ENCODE data around the gene ORC3.

The ORC3 gene

DNA sequence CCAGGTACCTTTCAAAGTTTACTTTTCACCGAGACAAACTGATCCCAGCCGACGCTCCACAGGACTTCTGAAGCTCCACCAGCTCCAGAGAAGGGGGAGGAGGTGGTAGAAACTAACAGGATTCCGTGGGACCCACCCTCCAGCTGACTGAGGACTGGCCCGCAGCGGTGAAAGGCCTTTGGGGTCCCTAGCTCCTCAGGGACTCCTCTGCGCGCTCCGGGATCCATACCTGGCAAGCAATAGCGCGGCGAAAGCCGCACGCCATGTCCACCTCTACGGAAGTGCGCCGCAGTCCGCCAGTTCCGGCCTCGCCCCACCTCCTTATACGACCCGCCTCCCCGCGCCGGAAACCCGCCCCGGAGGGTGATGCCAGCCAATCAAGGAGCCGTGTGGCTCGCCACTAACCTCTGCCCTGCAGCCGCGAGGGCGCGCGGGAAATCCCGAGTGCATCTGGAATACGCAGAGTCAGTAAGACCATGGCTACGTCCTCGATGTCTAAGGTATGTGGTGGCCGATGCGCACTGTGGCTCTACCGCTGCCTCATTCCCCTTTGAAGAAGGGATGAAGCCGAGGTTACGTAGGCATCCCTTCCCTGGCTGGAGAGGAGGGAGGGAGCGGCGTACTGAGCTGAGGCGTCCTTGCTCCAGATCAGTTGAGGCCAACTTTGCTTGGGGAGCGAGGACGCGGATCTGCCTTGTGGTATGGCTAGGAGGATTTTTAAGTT, at the start of gene ORC3, which contains the start of gene RARS2:
ORC3 (plus strand) TSS at position 443 of the 724 bp plus-strand sequence; CDS start at position 477, 34 bp downstream.
RARS2 (minus strand) TSS at position 295 of the 724 bp plus-strand sequence; CDS start at position 265, 30 bp downstream.
- peak; percentile 97 for DNase-seq

DNA sequence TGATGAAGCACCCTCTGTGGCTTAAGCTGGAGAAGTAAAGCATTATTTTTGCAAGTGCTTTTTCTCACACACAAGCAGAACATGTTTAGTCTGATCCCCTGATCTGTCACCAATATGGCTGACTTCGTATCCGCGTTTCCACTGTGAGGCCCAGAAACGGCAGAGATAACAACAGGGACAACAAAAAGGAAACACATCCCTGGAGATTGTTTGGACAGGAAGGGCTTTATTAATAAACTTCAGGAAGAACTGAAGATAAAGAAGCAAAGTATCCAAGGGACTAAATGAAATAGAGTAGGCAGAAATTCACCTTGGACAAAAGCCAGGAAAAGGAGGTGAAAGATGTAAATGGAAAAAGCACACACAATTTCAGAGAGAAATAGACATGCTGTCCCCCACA, 49.4 kb upstream of the ORC3 start:
- no peak for DNase-seq

DNA sequence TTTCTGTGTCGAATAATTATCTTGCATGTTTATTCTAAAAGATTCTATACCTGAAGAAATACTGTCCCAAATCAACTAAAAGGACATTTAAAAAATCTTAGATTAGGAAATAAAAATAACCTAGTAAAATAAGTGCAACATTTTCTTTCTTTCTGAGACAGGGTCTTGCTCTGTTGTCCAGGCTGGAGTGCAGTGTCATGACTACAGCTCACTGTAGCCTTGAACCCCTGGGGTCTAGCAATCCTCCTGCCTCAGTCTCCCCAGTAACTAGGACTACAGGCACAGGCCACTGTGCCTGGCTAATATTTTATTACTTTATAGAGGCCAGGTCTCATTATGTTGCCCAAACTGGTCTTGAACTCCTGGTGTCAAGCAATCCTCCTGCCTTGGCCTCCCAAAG, 48.9 kb upstream of the ORC3 start:
- DNase-seq, result no peak

DNA sequence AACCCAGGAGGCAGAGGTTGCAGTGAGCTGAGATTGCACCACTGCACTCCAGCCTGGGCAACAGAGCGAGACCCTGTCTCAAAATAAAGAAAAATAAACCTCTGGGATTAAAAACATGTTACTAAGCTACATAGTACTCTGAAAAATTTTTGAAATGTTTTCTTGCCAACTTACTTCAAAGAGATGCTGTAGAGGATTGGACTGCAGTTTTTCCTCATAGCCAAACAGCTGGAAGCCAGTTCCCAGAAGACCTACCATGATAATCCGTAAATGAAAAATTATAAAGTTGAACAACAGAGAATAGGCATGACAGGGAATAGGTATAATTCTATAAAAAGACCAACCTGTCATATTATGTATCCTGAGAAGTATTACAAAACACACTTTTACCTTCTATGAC, 48.2 kb upstream of the ORC3 start:
- DNase-seq, result no peak

DNA sequence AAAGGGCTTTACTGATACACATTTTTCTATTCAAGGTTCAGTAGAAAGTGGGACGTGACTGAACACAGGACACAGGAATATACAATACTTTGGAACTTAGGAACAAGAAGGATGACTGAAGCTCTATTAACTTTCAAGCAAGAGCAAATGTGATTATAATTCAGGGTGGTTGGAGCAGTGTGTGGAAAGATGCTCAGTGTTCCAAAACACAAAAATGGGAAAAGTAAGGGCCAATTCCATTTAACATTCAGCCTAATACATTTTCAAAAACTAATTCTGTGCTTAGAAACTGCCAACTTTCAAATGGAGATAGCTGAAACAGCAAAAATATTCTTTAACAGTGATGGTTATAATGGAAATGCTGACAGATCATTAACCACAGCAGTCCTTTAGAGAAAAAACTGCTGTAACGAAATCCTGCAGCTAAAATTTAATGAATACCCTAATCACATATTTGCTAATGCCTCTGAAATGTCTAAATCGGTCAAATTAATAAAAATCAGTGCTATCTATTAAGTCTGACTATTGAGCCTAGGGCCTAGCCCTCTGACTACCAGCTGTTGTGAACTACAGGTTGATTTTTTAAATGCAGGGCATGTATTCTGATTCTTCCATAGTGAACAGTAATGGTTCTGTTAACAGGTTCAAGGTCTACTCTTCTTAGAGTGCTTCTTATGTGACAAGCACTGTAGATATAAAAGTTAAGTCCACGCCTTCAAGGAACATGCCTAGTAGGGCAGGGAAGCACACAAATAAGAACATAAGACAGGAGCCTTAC, 46.0 kb upstream of the ORC3 start:
- DNase-seq, result no peak

DNA sequence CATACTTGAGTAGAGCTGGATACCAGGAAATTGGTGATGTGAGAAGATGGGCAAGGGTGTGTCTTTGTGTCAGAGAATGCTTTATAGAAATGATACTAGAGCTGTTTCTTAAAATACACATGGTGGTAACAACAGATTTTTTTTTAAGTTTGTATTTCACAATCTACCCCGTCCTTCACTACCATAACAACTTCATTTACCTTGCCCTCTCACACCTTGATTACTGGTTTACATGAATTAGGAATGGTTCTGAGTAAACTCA, 45.5 kb upstream of the ORC3 start:
- DNase-seq, result no peak

DNA sequence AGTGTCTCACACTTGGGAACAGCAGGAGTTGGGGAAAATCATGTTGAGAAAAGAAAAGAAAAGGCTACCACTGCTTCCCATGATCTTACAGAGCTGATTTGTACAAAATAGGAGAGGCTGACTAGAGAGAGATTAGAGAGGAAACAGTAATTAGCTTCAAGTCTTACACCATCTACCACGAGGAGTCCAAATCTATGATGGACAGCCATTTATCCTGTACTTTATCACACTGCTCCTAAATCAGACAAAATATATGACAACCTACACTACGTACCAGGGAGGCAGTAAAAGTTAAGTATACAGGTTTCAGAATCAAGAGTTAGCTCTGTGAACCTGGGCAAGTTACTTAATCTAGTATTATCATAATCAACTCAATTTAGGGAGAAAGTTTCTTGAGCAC, 38.1 kb upstream of the ORC3 start:
- DNase-seq, result no peak

DNA sequence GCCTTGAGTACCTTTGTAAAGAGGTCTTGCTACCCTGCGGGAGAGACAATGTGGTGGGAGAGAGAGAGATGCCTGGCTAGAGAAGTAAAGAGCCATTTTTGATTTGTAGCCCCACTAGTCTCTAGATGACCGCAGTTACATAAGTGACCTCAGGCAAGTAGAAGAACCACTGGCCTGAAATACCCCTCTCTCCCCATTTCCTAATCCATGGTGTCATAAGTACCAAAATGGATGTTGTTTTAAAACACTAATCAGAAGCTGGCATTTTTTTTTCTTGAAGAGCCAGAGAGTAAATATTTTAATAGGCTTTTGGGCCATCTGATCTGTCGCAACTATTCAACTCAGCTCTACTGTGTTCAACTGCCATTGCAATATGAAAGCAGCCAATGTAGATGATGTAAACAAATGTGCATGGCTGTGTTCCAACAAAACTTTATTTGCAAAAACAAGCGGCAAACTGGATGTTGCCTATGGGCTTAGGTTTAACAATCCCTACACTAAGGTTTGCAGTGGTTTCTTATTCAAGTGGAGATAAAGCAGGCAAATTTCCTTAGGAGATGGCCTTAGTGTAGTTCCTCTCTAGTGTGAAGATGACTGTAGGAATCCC, 36.7 kb upstream of the ORC3 start:
- DNase-seq, result no peak

DNA sequence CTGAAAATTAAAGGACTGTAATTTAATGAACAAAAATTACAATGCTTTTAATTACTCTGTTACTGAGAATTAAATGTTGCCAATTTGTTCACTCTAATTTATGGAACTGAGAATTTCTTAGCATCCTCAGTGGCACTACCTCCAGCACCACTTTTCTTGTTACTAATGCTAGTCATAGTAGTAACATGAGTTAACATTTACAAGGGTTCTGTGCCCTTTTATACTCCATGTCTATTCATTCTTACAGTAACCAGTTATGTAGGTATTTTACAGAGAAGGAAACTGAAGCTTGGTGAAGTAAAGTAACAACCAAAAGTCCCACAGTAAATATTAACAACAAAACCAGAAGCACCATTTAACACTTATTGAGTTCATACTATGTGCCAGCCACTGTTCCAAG, 34.4 kb upstream of the ORC3 start:
- DNase-seq, result no peak

DNA sequence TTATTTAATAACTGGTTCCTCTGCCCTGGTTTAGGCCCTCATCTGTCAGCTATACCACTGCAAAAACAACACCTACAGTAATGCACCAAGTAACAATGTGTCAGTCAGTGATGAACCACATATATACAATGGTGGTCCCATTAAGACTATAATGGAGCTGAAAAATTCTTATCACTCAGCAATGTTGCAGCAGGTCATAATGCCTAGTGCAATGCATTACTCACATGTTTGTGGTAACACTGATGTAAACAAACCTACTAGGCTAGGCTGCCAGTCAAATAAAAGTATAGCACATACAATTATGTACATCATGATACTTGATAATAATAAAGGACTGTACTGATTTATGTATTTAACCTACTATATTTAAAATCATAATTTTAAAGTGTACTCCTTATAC, 31.5 kb upstream of the ORC3 start:
- no peak for DNase-seq

DNA sequence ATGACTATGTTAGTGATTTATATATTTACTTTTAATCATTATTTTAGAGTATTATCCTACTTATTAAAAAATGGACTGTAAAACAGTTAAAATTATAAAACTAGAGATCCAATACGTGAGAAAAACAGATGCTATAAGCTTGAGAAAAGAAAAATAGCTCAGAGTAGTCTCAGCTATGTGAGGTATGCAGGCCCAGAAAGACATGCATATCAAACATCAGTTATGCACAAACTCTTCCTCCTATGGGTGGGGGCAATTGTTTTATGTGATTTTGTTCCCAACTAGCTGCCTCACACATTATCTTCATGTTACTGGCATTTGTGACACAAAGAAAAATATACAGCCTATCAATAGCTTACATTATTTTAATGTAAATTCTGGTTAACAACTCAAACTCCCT, 28.9 kb upstream of the ORC3 start:
- DNase-seq, result no peak

DNA sequence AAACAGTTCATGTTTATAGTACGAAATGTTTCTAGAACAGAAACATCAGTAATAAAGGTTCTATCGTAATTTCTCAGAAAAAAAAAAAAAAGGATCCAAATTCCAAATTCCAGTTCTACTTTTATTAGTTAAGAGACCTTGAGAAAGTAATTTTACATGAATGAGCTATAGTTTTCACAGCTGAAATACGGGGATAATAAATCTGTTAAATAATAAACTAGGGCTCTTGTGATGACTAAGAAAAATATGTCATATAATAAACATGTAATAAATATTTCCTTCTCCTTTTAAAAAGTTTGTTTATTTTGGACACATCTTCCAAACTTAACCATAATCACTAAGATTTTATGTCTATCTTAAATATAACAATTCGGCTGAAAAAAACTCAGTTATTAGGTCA, 17.9 kb upstream of the ORC3 start:
- no peak for DNase-seq

DNA sequence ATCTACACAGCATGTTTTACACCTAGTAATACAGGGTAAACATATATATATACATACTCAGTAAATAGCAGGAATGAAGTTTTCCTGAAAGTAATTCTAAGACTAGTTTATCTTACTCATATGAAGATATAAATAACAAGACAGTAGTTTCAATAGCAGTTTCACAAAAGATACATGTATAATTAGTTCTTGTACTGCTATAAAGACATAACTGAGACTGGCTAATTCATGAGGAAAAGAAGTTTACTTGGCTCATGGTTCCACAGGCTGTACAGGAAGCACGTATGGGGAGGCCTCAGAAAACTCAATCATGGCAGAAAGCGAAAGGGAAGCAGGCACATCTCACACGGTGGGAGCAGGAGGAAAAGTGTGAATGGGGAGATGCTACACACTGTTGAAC, 17.1 kb upstream of the ORC3 start:
- no peak for DNase-seq

DNA sequence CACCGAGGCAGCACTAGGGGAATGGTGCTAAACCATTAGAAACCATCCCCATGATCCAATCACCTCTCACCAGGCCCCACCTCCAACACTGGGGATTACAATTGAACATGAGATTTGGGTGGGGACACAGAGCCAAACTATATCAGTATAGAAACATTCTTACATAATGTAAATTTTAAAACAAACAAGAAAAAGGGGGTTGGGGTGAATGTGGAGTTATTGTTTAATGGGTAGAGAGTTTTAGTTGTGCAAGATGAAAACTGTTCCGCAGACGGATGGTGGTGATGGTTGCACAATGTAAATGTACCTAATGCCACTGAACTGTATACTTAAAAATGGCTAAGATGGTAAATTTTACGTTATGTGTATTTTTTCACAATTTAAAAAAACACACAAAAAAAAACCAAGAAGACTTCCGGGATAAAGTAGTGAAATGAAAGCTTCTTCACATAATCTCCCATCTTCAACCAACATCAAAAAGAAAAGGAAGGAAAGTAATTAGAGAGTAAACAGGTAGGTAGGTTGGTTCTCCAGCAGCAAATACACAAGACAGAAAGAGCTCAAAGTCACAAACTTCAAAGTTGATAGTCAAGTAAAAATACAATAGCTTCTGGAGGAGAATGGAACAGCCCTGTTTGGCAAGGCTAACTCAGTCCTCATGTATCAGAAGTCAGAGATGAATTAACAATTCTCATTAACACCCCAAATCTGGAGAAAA, 16.5 kb upstream of the ORC3 start:
- no peak for DNase-seq

DNA sequence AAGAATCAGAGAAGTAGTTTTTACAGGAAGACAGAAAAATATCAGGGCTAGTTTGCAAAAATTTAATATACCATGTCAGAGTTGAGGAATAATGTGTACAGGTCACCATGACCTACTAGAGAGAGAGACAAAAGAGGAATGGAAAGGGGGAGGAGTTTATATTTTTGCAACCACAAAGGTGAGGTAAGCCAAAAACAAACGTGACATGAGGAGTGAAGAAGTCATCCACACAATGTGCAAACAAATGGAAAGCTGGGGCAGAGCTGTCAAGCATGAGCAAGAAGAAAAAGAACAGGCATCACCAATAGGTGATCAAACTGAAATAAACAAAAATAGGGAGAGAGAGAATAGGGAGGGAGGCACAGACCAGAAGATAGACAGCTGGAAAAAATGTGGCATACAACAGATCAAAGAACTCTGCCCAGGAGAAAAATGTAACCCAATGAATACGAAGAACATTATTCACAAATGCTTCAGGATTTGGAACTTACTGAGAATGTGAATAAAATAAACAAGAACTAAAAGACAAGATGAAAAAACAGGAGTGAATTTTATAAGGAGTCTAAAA, 15.6 kb upstream of the ORC3 start:
- DNase-seq, result no peak

DNA sequence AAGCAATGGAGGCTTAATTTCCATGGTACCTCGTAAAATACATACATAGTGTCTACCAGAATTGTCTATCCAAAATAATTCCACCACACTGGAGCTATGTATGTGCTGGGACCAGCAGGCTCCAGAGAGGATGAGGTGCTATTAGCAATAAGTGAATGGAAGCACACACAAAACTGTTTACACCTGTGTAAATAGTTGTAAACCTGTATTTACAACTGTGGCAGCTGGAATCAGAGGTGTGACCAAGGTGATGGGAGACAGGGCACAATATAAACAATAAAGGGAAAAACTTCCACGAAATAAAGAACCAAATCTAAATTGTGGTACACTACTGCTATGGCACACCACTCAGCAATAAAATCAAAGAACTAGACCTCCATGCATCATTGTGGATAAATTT, 14.5 kb upstream of the ORC3 start:
- no peak for DNase-seq

DNA sequence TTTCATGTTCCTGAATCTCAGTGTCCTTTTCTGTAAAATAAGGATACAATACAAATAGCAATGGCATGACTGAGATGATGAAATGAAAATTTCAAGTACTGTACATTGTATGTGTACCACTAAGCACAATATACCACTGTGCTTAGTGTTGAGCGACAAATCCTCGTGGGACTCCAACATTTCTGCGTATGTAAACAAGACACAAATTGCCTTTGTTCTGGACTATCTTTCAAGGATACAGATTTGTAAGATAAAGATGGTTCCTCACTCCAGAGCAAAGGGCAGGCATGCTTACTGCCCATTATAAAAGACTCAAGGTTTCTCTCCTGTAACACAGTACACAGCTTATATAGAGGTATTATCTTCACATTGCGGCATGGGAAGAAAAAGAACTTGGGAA, 6.1 kb upstream of the ORC3 start:
- no peak for DNase-seq

DNA sequence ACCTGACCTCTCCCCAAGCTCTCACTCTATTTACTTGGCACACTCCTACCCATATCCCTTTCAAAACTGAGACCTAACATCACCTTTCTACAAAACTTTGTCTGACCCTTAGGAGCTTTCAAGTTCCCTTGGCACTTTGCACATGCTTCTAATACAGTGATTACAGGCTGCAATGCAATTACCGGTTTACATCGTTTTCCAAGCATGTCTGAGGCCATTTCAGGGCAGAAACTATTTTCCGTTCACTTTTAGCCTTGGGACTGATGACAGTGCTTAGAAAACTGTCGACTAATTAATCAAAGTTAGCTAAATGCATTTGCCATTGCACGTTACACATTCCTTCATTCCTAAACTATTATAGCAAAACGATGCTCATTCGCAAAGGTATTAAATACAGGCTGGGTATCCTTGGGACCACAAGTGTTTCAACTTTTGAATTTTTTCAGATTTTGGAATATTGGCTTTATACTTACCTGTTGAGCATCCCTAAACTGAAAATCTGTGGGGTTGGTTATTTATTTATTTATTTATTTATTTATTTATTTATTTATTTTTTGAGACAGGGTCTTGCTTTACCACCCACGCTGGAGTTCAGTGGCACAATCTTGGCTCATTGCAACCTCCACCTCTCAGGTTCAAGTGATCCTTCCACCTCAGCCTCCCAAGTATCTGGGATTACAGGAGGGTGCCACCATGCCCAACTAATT, 3.4 kb upstream of the ORC3 start:
- DNase-seq, result no peak

DNA sequence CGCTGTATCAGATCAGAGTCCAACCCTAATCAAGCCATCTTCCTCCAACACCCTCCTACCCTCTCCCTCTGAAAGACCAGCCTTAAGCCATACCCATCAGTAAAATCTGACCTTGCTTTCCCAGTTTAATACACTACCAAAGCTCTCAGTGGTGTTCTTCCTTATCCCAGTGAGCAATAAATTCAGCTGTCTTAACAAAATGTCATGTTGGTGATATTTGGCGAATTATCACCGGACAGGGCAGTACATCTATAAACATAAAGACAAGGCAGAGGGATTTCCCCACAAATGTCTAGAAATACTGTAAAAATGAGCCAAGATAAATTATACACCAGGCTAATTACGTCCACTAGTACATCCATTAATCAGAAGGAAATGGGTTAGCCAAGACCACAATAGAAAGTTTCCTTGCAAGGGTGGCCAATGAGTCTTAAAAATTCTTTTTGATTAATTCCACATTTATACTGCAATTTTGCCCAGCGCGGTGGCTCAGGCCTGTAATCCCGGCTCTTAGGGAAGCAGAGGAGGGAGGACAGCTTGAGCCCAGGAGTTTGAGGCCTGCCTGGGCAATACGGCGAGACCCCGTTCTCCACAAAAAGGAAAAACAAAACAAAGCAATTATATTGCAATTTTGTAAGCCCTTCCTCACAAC, 1.1 kb upstream of the ORC3 start:
- no peak for DNase-seq

DNA sequence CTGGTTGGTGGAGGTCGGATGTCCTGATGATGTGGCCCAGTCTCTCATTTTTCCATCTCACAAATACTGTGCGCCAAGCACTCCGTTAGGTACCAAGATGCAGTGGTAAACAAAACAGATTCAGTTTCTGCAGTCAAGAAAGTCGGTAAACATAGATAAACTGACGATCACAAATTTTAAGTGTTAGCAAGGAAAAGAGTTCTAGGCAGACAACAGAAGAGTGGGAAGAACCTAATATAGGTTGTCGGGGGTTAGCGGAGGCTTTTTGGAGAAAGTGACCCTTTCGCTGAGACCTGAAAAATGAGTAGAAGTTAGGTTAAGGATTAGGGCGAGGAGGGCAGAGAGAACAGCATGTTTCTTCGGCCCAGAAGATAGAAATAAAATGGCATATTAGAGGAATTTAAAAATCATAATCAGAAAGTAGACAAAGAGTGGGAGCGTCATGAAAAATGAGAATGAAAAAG, 514 bp downstream of the ORC3 start:
- DNase-seq, result no peak

DNA sequence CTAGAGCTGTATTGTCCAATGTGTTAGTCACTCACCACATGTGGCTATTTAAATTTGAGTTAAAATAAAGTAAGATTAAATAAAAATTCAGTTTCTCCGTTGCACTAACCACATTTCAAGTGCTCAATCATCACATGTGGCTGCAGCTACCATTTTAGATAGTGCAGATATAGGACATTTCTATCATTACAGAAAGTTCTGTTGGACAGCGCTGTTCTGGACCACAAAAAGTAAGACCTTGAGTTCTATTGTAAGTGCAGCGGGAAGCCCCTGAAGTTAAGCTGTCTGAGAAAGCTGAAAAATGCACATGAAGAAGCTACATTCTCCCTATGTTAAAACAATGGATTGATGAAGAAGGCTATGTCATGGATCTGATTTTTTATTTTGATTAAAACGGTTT, 1.1 kb downstream of the ORC3 start:
- DNase-seq, result no peak

DNA sequence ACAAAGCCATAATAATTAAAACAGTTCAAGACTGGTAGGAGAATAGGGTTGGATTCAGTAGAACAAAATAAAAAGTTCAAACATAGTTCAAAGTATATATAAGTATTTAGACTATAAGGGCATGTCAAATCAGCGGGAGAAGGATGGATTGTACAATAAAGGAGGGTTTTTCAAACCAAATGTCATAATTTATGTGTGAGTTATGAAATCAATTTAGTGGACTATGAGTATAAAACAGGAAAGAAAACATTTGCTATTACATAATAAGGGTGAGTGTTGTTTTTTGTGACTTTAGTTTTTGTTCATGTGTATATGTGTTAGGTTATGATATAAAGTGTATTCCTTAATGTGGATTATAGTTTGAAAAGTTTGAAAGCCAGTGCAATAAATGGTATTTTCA, 10.6 kb downstream of the ORC3 start:
- DNase-seq, result no peak

Data from activated CD8-positive, alpha-beta memory T cell treated with anti-CD3 and anti-CD28 coated beads, Interleukin-2, amount 50 U/mL, for 48 hours (primary cell).